IPS-NIHi7 (cell line): Measurements from ENCODE around the gene ZNF280A.
A peak's percentile ranks its signal among the peaks of the same experiment; 100 is the strongest.
"Not testable (repeated sequence)": the region's sequence is repeated elsewhere in the genome, so short reads cannot be mapped to it uniquely, and the experiment has no call there.

ENCODE experiments used
- DNase-seq: peaks from one replicate; pipeline ENCODE4 v3.0.0; 2012; ENCODE audit warnings: mixed read lengths; ENCODE audit errors: extremely low spot score

Gene ZNF280A

GRCh38 chr22:22468794-22469469 lies 51.1 kb downstream of the ZNF280A start:
- DNase-seq = not testable (repeated sequence)

- no peak for DNase-seq
These were observed 53.0 kb downstream of the ZNF280A start for GRCh38 chr22:22467112-22467511.

- DNase-seq = no peak
These were observed 54.3 kb downstream of the ZNF280A start for GRCh38 chr22:22465782-22466181.

- DNase-seq = no peak
These were observed 54.9 kb downstream of the ZNF280A start for GRCh38 chr22:22465094-22465602.

GRCh38 chr22:22464541-22465054 lies 55.5 kb downstream of the ZNF280A start:
- no peak for DNase-seq

- DNase-seq = peak; percentile 81
These were observed 56.1 kb downstream of the ZNF280A start for GRCh38 chr22:22463855-22464540.
